ENCODE measurements around the gene LTO1. TPM values are rescaled to one million over a fixed set of nuclear protein-coding genes. Genes with fewer than 3 reads are reported as not detected.

LTO1 gene
- total RNA-seq, 2 donors from 2014 or later = 11.3 to 20.0 TPM

DNA sequence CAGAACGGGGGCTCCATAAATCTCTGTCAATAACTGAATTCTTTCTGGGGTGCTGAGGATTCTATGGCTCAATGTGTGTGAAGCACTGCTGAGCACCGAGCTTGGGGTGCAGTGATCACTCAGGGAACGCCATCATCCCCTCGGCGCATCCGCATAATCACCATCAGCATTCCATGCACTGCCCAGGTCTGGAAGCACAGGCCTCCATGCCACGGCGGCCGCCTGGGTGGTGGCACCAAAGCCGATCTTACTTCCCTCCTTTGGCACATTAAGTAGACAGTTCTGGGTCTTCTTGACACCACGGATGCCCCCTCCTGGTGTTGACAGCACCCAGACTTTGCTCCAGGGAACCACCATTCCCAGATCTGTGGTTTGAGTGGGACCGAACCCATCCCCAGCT is 15.6 kb downstream of the LTO1 start:
- TF ChIP-seq CTCF (IDR thresholded peaks at IDR 0.05) = no peak
- DNase-seq = no peak
- Histone ChIP-seq H3K9ac (ENCODE audit: low read depth in 2 of 2, low read length in 2 of 2) (no peak overlapping the region), H3K27ac (no peak overlapping the region), H3K4me3 (no peak overlapping the region), H3K4me1 (no peaks in the 10 kb centered on the region), H3K36me3 (no peaks in the 10 kb centered on the region), H3K27me3 (no peaks in the 10 kb centered on the region), H3K9me3 (no peaks in the 10 kb centered on the region)
- intact Hi-C loops (cut with DNase I) = no loop called here

DNA sequence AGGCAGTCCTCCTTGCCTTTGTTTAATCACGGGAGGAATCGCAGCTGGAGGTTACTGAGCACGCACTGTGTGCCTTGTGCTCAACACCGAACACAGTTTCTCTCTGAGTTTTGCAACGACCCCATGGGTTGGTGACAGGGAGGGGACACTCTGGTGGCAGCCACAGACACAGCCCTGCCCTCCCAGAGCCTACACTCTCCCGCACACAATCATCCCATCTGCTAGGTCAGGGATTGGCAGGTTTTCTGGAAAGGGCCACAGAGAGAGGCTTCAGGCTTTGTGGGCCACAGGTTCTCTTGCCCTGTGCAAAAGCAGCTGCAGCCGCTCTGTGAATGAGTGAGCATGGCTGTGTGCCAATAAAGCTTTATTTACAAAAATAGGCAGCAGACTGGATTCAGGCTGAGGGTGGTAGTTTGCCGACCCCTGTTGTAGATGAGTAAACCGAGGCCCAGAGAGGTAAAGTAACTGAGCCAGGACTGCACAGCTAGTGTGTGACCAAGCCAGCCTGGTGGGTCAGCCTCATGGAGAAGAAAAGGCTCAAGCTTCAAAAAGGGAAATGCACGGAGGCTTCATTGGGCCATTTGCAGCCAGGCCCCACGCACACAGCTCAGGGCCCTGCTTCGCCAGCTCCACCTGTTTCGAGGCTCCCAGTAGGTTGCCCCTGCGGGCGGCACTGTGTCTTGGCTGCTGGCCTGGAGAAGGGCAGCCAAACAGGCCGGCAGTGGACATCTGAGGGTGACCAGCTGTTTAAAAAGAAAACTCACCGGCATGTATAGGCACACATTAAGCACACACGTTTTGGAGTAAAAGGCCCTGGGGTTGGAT is 16.3 kb downstream of the LTO1 start:
- Histone ChIP-seq H3K4me3 (no peak overlapping the region), H3K27me3 (no peaks in the 10 kb centered on the region), H3K36me3 (no peaks in the 10 kb centered on the region), H3K9me3 (no peaks in the 10 kb centered on the region), H3K4me1 (no peaks in the 10 kb centered on the region), H3K27ac (no peak overlapping the region), H3K9ac (ENCODE audit: low read depth in 2 of 2, low read length in 2 of 2) (no peak overlapping the region)
- TF ChIP-seq CTCF (IDR thresholded peaks at IDR 0.05) = no peak
- intact Hi-C loops (cut with DNase I) = no loop called here
- no peak for DNase-seq

DNA sequence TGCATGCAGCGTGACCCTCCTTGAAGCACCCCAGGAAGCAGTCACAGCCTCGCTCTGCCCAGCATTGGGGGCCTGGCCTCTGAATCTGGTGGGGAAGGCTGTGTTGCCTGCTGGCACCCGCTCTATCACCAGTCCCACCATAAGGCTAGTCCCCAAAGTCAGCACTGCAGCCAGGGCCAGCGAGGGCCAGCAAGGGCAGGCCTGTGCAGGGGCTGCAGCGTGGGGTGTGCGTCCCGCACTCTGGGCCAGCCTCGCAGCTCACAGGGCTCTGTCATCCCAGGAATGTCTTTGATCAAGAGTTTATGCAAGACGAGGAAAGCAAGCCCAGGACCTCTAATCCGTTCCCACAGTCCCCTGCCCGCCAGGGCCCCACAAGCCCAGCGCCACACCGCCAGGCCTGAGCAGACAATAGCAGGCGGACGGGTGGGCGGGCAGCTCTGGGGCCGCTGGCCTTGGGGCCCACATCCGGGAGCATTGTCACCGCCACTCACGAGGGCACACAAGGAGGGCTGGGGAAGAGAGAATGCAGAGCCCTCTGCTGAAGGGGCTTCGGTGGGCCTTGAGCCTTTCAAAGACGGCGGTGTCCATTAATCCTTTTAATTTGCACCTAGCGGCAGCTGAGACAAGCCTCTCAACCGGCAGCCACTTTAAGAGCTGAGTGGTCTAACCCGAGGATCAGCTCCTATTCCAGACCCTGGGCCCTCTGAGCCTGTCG is 17.1 kb downstream of the LTO1 start:
- H3K9me3 ChIP-seq = no peaks in the 10 kb centered on the region
- no peak for DNase-seq
- H3K9ac ChIP-seq (ENCODE audit: low read depth in 2 of 2, low read length in 2 of 2) = no peak overlapping the region
- no peaks in the 10 kb centered on the region for H3K27me3 ChIP-seq
- H3K4me3 ChIP-seq = no peak overlapping the region
- TF ChIP-seq CTCF (IDR thresholded peaks at IDR 0.05) = no peak
- H3K36me3 ChIP-seq = no peaks in the 10 kb centered on the region
- no peak overlapping the region for H3K27ac ChIP-seq
- no peaks in the 10 kb centered on the region for H3K4me1 ChIP-seq
- intact Hi-C loops (cut with DNase I) = no loop called here

DNA sequence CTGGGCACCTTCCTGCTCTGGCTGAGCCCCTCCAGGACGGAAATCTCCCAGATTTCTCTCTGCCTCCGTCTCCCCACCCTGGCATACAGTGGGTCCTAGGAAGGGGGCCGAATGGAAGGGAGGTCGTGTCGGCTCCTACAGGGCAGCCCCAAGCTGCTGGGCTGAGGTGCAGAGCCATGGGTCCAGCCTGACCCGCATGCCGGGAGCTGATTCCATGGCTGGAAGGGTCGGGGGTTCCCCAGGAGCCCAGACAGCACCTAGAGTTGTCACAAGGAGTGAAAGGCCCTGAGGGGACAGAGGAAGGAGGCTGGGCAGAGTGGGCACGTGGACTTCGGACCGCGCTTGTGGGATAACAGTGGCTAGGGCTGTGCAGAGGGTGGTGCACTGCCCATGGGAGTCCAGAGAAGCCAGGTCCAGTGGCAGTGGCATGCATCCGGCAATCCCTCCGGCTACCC is 17.7 kb downstream of the LTO1 start:
- no peak overlapping the region for H3K9ac ChIP-seq (ENCODE audit: low read depth in 2 of 2, low read length in 2 of 2)

More for the DNA sequence above, 17.7 kb downstream of the LTO1 start:
- no peaks in the 10 kb centered on the region for H3K4me1 ChIP-seq
- no peak for TF ChIP-seq CTCF (IDR thresholded peaks at IDR 0.05)
- no peak overlapping the region for H3K27ac ChIP-seq
- intact Hi-C loops (cut with DNase I) = no loop called here
- no peaks in the 10 kb centered on the region for H3K36me3 ChIP-seq
- no peak overlapping the region for H3K4me3 ChIP-seq
- DNase-seq = no peak
- no peaks in the 10 kb centered on the region for H3K27me3 ChIP-seq
- no peaks in the 10 kb centered on the region for H3K9me3 ChIP-seq
